ENCODE data around the gene ISLR. TPM values are rescaled to one million over a fixed set of nuclear protein-coding genes. Genes with fewer than 3 reads are reported as not detected.
A peak's percentile ranks its signal among the peaks of the same experiment; 100 is the strongest.

ISLR gene
- total and polyA plus RNA-seq, 2 donors (not counting 1 experiment from before 2014, with no cell fraction given): 14.0 to 17.3 TPM

DNA sequence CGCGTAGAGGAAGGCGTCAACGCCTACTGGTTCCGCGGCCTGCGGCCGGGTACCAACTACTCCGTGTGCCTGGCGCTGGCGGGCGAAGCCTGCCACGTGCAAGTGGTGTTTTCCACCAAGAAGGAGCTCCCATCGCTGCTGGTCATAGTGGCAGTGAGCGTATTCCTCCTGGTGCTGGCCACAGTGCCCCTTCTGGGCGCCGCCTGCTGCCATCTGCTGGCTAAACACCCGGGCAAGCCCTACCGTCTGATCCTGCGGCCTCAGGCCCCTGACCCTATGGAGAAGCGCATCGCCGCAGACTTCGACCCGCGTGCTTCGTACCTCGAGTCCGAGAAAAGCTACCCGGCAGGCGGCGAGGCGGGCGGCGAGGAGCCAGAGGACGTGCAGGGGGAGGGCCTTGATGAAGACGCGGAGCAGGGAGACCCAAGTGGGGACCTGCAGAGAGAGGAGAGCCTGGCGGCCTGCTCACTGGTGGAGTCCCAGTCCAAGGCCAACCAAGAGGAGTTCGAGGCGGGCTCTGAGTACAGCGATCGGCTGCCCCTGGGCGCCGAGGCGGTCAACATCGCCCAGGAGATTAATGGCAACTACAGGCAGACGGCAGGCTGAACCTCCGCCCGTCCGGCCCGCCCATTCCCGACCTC is 39.0 kb upstream of the ISLR start:
- DNase-seq (ENCODE audit: low read depth in 2 of 2): peak; percentile 35 to 50
- Histone ChIP-seq H3K4me1 (ENCODE audit: control insufficient read depth, extremely low read depth, insufficient read depth, low read length) (no peaks in the 10 kb centered on the region), H2AFZ (ENCODE audit: low read length) (no peak overlapping the region), H4K20me1 (ENCODE audit: control insufficient read depth, extremely low read depth, insufficient read depth, low read length) (no peaks in the 10 kb centered on the region), H3K27me3 (ENCODE audit: control insufficient read depth, insufficient read depth, low read length) (peaks cover 69% of the 10 kb centered on the region), H3K9me3 (ENCODE audit: control insufficient read depth, insufficient read depth, low read depth, low read length) (no peaks in the 10 kb centered on the region), H3K9ac (ENCODE audit: insufficient read depth, low read length) (no peak overlapping the region), H3K79me2 (ENCODE audit: control insufficient read depth, insufficient read depth, low read length) (no peaks in the 10 kb centered on the region), H3K36me3 (ENCODE audit: control insufficient read depth, insufficient read depth, low read length) (no peaks in the 10 kb centered on the region), H3K4me3 (replicated peaks in 1 of 4; ENCODE audit: control extremely low read depth in 1 of 4, insufficient read depth in 1 of 4, low read depth in 3 of 4, low read length in 4 of 4) (no peak overlapping the region), H3K27ac (ENCODE audit: insufficient read depth, low read length) (no peak overlapping the region), H3K4me2 (ENCODE audit: extremely low read depth, insufficient read depth, low read length) (no peak overlapping the region)
- TF ChIP-seq, protein P1, sequence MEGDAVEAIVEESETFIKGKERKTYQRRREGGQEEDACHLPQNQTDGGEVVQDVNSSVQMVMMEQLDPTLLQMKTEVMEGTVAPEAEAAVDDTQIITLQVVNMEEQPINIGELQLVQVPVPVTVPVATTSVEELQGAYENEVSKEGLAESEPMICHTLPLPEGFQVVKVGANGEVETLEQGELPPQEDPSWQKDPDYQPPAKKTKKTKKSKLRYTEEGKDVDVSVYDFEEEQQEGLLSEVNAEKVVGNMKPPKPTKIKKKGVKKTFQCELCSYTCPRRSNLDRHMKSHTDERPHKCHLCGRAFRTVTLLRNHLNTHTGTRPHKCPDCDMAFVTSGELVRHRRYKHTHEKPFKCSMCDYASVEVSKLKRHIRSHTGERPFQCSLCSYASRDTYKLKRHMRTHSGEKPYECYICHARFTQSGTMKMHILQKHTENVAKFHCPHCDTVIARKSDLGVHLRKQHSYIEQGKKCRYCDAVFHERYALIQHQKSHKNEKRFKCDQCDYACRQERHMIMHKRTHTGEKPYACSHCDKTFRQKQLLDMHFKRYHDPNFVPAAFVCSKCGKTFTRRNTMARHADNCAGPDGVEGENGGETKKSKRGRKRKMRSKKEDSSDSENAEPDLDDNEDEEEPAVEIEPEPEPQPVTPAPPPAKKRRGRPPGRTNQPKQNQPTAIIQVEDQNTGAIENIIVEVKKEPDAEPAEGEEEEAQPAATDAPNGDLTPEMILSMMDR (conservative IDR thresholded peaks at IDR 0.05 in 1 of 2, IDR thresholded peaks at IDR 0.05 in 1 of 2; ENCODE audit: low read depth in 1 of 2, low read length in 2 of 2): peak; percentile 30 to 58
- TF ChIP-seq EZH2 (IDR thresholded peaks at IDR 0.05; ENCODE audit: low read length, missing control alignments): peak; percentile 67

DNA sequence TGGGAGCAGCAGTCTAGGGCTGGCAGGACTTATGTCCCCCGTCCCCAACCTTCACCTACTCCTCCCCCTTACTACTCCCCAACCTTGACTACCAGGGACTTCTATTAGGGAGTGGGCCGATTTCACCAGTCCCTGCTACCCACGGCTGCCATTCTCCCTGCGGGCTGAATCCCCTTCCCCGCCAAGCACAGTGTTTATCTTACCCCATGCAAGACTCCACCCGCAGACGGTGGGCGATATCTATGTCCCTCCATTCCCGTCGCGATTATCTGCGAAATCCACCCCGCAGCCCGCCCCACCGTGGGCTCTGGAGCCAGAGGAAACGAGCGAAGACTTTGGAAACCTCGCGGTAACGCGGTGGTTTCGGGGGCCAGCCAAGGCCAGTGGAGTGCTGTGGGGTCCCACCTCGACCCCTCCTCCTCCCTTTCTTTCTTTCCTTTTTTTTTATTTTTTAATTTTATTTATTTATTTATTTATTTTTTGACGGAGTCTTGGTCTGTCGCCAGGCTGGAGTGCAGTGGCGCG is 38.4 kb upstream of the ISLR start:
- H4K20me1 ChIP-seq (ENCODE audit: control insufficient read depth, extremely low read depth, insufficient read depth, low read length): no peaks in the 10 kb centered on the region
- H3K27me3 ChIP-seq (ENCODE audit: control insufficient read depth, insufficient read depth, low read length): peaks cover 66% of the 10 kb centered on the region
- DNase-seq (ENCODE audit: low read depth in 2 of 2): no peak
- no peak overlapping the region for H3K4me2 ChIP-seq (ENCODE audit: extremely low read depth, insufficient read depth, low read length)
- no peak overlapping the region for H3K9ac ChIP-seq (ENCODE audit: insufficient read depth, low read length)
- no peak overlapping the region for H3K27ac ChIP-seq (ENCODE audit: insufficient read depth, low read length)
- H3K36me3 ChIP-seq (ENCODE audit: control insufficient read depth, insufficient read depth, low read length): no peaks in the 10 kb centered on the region
- H3K9me3 ChIP-seq (ENCODE audit: control insufficient read depth, insufficient read depth, low read depth, low read length): no peaks in the 10 kb centered on the region
- no peaks in the 10 kb centered on the region for H3K4me1 ChIP-seq (ENCODE audit: control insufficient read depth, extremely low read depth, insufficient read depth, low read length)
- TF ChIP-seq, protein P1 (conservative IDR thresholded peaks at IDR 0.05 in 1 of 2, IDR thresholded peaks at IDR 0.05 in 1 of 2; ENCODE audit: low read depth in 1 of 2, low read length in 2 of 2): no peak
- TF ChIP-seq EZH2 (IDR thresholded peaks at IDR 0.05; ENCODE audit: low read length, missing control alignments): peak; percentile 69
- H2AFZ ChIP-seq (ENCODE audit: low read length): no peak overlapping the region
- no peak overlapping the region for H3K4me3 ChIP-seq (replicated peaks in 1 of 4; ENCODE audit: control extremely low read depth in 1 of 4, insufficient read depth in 1 of 4, low read depth in 3 of 4, low read length in 4 of 4)
- H3K79me2 ChIP-seq (ENCODE audit: control insufficient read depth, insufficient read depth, low read length): no peaks in the 10 kb centered on the region

DNA sequence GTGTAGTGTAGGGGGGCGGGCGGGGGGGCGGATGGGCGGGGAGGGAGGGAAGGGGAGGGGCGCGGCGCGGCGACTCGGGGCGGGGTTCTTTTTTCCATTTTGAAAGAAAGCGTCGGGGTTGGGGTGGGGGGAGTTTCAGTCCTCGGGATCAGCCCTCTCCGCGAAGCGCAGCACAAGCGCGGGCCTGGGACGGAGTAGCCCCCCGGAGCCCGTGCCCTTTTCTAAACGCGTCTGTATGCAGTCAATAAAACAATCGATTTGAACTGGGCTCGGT is 37.0 kb upstream of the ISLR start:
- Histone ChIP-seq H3K27ac (ENCODE audit: insufficient read depth, low read length) (no peak overlapping the region), H3K79me2 (ENCODE audit: control insufficient read depth, insufficient read depth, low read length) (no peaks in the 10 kb centered on the region), H2AFZ (ENCODE audit: low read length) (no peak overlapping the region), H3K9ac (ENCODE audit: insufficient read depth, low read length) (no peak overlapping the region), H3K27me3 (ENCODE audit: control insufficient read depth, insufficient read depth, low read length) (peaks cover 57% of the 10 kb centered on the region), H3K4me3 (replicated peaks in 1 of 4; ENCODE audit: control extremely low read depth in 1 of 4, insufficient read depth in 1 of 4, low read depth in 3 of 4, low read length in 4 of 4) (peak overlapping the region in 1 of 4 experiments; percentile 23), H3K4me1 (ENCODE audit: control insufficient read depth, extremely low read depth, insufficient read depth, low read length) (no peaks in the 10 kb centered on the region), H3K4me2 (ENCODE audit: extremely low read depth, insufficient read depth, low read length) (no peak overlapping the region), H3K9me3 (ENCODE audit: control insufficient read depth, insufficient read depth, low read depth, low read length) (no peaks in the 10 kb centered on the region), H3K36me3 (ENCODE audit: control insufficient read depth, insufficient read depth, low read length) (no peaks in the 10 kb centered on the region), H4K20me1 (ENCODE audit: control insufficient read depth, extremely low read depth, insufficient read depth, low read length) (no peaks in the 10 kb centered on the region)
- TF ChIP-seq, protein P1 (conservative IDR thresholded peaks at IDR 0.05 in 1 of 2, IDR thresholded peaks at IDR 0.05 in 1 of 2; ENCODE audit: low read depth in 1 of 2, low read length in 2 of 2): no peak
- no peak for TF ChIP-seq EZH2 (IDR thresholded peaks at IDR 0.05; ENCODE audit: low read length, missing control alignments)
- DNase-seq (ENCODE audit: low read depth in 2 of 2): no peak

Data from fibroblast of lung (primary cell).